ENCODE results near the gene USP35. TPM values are rescaled to one million over a fixed set of nuclear protein-coding genes. Genes with fewer than 3 reads are reported as not detected.

USP35 gene
- polyA plus RNA-seq, 2 of the 4 experiments (the other 2 are of a cell fraction) = 3.8 to 5.8 TPM

GRCh38 chr11:78208257-78209165 is 19.8 kb downstream of the USP35 start:
- H3K27ac ChIP-seq = no peak overlapping the region
- ChIA-PET POLR2A (no interaction called here), CTCF (no interaction called here)
- no peak overlapping the region for H3K4me3 ChIP-seq
- no peak overlapping the region for H3K4me2 ChIP-seq
- no peak for DNase-seq (ENCODE audit: low read depth in 1 of 2, low spot score in 1 of 2)
- ATAC-seq = peak in 1 of 2 experiments; percentile 28; a peak in 3 of 6 replicates
- TF ChIP-seq EP300 (IDR thresholded peaks at IDR 0.05) (no peak), HMGXB4 (CRISPR knock-in tag; IDR thresholded peaks at IDR 0.05; ENCODE audit: borderline replicate concordance) (no peak), RAD21 (conservative IDR thresholded peaks at IDR 0.05 in 1 of 2, IDR thresholded peaks at IDR 0.05 in 1 of 2) (no peak), ATOH8 (CRISPR knock-in tag; IDR thresholded peaks at IDR 0.05; ENCODE audit: low read depth) (no peak), CEBPB (IDR thresholded peaks at IDR 0.05) (no peak), FOSL2 (IDR thresholded peaks at IDR 0.05) (no peak), FOSL2 (CRISPR knock-in tag; IDR thresholded peaks at IDR 0.05) (no peak), HOXA7 (CRISPR knock-in tag; IDR thresholded peaks at IDR 0.05) (no peak), TP53 (CRISPR knock-in tag; IDR thresholded peaks at IDR 0.05) (no peak), ESRRA (IDR thresholded peaks at IDR 0.05; ENCODE audit: borderline replicate concordance, low read length) (no peak), CTCF (IDR thresholded peaks at IDR 0.05) (no peak), NR3C1 (IDR thresholded peaks at IDR 0.05) (no peak), NFE2L2 (conservative IDR thresholded peaks at IDR 0.05; ENCODE audit: low read length) (no peak), RNF2 (IDR thresholded peaks at IDR 0.05; ENCODE audit: borderline replicate concordance, low read depth) (no peak), PBX3 (IDR thresholded peaks at IDR 0.05) (no peak), HES2 (IDR thresholded peaks at IDR 0.05) (no peak), ZFP36 (IDR thresholded peaks at IDR 0.05; ENCODE audit: borderline replicate concordance, partially characterized antibody) (no peak), HOXB13 (CRISPR knock-in tag; IDR thresholded peaks at IDR 0.05; ENCODE audit: low read depth) (no peak), RARB (CRISPR knock-in tag; IDR thresholded peaks at IDR 0.05) (no peak), FOXS1 (CRISPR knock-in tag; IDR thresholded peaks at IDR 0.05) (no peak), KDM1A (IDR thresholded peaks at IDR 0.05; ENCODE audit: low read depth) (no peak)
- WGBS (ENCODE audit: missing lambda C conversion rate) = 89% methylated on average over 16 of the region's 16 CpGs
- H3K9me3 ChIP-seq = no peaks in the 10 kb centered on the region
- no peaks in the 10 kb centered on the region for H3K4me1 ChIP-seq
- no peak for FAIRE-seq

All from A549 (cell line).